Measurements from ENCODE around the gene GABRD.
"Not testable (repeated sequence)": the region's sequence is repeated elsewhere in the genome, so short reads cannot be mapped to it uniquely, and the experiment has no call there.

GABRD gene

DNA sequence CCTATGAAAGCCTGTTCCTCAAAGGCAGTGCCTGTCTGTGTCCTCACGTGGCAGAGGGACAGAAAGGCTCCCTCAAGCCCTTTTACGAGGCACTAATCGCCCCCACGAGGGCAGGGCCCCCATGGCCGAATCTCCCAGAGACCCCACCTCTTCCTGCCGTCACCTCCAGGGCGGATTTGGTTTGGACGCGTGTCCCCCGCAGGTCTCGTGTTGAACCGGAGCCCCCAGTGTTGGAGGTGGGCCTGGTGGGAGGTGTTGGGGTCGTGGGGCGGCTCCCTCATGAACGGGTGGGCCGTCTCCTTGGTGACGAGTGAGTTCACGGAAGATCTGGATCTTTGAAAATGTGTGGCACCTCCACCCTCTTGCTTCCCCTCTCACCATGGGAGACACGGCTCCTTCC, 43.1 kb upstream of the GABRD start:
- Histone ChIP-seq H3K36me3 (ENCODE audit: control insufficient read depth in 5 of 5, insufficient read depth in 5 of 5, low read length in 5 of 5) (no peaks in the 10 kb centered on the region), H3K4me3 (ENCODE audit: low read depth in 1 of 5, low read length in 5 of 5) (no peak overlapping the region), H3K27me3 (ENCODE audit: control insufficient read depth in 5 of 5, insufficient read depth in 4 of 5, low read length in 5 of 5) (peaks cover 0 to 16% (median 10%) of the 10 kb centered on the region in 5 donors), H3K27ac (ENCODE audit: low read depth, low read length) (no peak overlapping the region), H3K4me1 (ENCODE audit: control insufficient read depth in 5 of 5, insufficient read depth in 5 of 5, low read length in 5 of 5) (peaks cover 0 to 2% (median 0%) of the 10 kb centered on the region in 5 donors), H3K9ac (ENCODE audit: low read length in 5 of 5) (no peak overlapping the region), H3K9me3 (ENCODE audit: control insufficient read depth in 5 of 5, low read length in 5 of 5) (peaks cover 0 to 3% (median 0%) of the 10 kb centered on the region in 5 donors)

DNA sequence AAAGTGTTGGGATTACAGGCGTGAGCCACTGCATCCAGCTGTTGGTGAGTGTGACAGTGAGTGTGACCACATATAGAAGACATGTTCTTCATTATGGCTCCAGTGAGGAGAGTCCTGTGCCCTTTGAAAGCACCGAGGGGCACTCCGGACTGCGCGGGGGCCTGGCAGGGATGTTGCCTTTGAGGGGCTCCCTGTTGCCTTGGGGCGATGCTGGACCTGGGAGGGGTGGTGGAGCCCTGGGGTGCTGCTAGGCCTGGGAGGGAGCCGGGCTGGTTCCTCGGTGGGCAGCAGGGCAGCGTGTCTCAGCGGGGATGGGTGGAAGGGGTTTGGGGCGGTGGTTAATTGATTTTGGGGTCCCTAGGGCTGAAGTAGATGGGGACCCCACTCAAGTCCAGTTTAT, 41.0 kb upstream of the GABRD start:
- Histone ChIP-seq H3K9ac (ENCODE audit: low read length in 5 of 5) (no peak overlapping the region), H3K27me3 (ENCODE audit: control insufficient read depth in 5 of 5, insufficient read depth in 4 of 5, low read length in 5 of 5) (peaks cover 0 to 15% (median 5%) of the 10 kb centered on the region in 5 donors), H3K9me3 (ENCODE audit: control insufficient read depth in 5 of 5, low read length in 5 of 5) (no peaks in the 10 kb centered on the region), H3K27ac (ENCODE audit: low read depth, low read length) (no peak overlapping the region), H3K4me1 (ENCODE audit: control insufficient read depth in 5 of 5, insufficient read depth in 5 of 5, low read length in 5 of 5) (peaks cover 0 to 4% (median 0%) of the 10 kb centered on the region in 5 donors), H3K4me3 (ENCODE audit: low read depth in 1 of 5, low read length in 5 of 5) (no peak overlapping the region), H3K36me3 (ENCODE audit: control insufficient read depth in 5 of 5, insufficient read depth in 5 of 5, low read length in 5 of 5) (no peaks in the 10 kb centered on the region)

DNA sequence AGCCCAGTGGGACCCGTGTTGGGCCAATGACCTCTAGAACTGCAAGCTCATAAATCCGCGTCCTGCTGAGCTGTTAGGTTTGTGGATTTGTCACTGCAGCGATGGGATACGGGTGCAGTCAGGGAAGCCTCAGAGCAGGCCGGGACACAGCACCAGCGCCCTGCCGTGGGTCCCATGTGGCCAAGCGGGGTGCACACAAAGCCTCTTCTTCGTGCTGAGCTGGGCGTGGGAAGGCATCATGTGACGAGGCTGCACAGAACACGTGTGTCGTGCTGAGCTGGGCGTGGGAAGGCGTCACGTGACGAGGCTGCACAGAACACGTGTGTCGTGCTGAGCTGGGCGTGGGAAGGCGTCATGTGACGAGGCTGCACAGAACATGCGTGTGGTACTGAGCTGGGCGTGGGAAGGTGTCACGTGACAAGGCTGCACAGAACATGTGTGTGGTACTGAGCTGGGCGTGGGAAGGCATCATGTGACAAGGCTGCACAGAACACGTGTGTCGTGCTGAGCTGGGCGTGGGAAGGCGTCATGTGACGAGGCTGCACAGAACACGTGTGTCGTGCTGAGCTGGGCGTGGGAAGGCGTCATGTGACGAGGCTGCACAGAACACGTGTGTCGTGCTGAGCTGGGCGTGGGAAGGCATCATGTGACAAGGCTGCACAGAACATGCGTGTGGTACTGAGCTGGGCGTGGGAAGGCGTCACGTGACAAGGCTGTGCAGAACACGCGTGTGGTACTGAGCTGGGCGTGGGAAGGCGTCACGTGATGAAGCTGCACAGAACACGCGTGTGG, 40.3 kb upstream of the GABRD start:
- H3K4me1 ChIP-seq (ENCODE audit: control insufficient read depth in 5 of 5, insufficient read depth in 5 of 5, low read length in 5 of 5); H3K27ac ChIP-seq (ENCODE audit: low read depth, low read length); H3K9me3 ChIP-seq (ENCODE audit: control insufficient read depth in 5 of 5, low read length in 5 of 5); H3K4me3 ChIP-seq (ENCODE audit: low read depth in 1 of 5, low read length in 5 of 5); H3K9ac ChIP-seq (ENCODE audit: low read length in 5 of 5); H3K36me3 ChIP-seq (ENCODE audit: control insufficient read depth in 5 of 5, insufficient read depth in 5 of 5, low read length in 5 of 5): not testable (repeated sequence)
- peaks cover 0 to 11% (median 2%) of the 10 kb centered on the region in 5 donors for H3K27me3 ChIP-seq (ENCODE audit: control insufficient read depth in 5 of 5, insufficient read depth in 4 of 5, low read length in 5 of 5)

DNA sequence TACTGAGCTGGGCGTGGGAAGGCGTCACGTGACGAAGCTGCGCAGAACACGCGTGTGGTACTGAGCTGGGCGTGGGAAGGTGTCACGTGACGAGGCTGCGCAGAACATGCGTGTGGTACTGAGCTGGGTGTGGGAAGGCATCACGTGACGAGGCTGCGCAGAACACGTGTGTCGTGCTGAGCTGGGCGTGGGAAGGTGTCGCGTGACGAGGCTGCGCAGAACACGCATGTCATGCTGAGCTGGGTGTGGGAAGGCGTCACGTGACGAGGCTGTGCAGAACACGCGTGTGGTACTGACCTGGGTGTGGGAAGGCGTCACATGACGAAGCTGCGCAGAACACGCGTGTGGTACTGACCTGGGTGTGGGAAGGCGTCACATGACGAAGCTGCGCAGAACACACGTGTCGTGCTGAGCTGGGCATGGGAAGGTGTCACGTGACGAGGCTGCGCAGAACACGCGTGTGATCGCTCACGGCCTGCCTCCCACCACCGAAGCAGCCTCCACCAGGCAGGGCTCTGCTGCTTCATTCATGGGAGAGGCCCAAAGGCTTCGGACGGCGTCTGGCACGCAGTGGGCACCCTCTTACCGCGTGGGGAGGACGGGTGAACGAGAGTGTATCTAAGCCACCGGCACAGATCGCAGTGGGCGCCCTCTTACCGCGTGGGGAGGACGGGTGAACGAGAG, 39.5 kb upstream of the GABRD start:
- Histone ChIP-seq H3K27ac (ENCODE audit: low read depth, low read length) (no peak overlapping the region), H3K36me3 (ENCODE audit: control insufficient read depth in 5 of 5, insufficient read depth in 5 of 5, low read length in 5 of 5) (no peaks in the 10 kb centered on the region), H3K4me3 (ENCODE audit: low read depth in 1 of 5, low read length in 5 of 5) (no peak overlapping the region), H3K9me3 (ENCODE audit: control insufficient read depth in 5 of 5, low read length in 5 of 5) (no peaks in the 10 kb centered on the region), H3K27me3 (ENCODE audit: control insufficient read depth in 5 of 5, insufficient read depth in 4 of 5, low read length in 5 of 5) (peaks cover 0 to 11% (median 2%) of the 10 kb centered on the region in 5 donors), H3K9ac (ENCODE audit: low read length in 5 of 5) (no peak overlapping the region), H3K4me1 (ENCODE audit: control insufficient read depth in 5 of 5, insufficient read depth in 5 of 5, low read length in 5 of 5) (peaks cover 0 to 4% (median 0%) of the 10 kb centered on the region in 5 donors)

DNA sequence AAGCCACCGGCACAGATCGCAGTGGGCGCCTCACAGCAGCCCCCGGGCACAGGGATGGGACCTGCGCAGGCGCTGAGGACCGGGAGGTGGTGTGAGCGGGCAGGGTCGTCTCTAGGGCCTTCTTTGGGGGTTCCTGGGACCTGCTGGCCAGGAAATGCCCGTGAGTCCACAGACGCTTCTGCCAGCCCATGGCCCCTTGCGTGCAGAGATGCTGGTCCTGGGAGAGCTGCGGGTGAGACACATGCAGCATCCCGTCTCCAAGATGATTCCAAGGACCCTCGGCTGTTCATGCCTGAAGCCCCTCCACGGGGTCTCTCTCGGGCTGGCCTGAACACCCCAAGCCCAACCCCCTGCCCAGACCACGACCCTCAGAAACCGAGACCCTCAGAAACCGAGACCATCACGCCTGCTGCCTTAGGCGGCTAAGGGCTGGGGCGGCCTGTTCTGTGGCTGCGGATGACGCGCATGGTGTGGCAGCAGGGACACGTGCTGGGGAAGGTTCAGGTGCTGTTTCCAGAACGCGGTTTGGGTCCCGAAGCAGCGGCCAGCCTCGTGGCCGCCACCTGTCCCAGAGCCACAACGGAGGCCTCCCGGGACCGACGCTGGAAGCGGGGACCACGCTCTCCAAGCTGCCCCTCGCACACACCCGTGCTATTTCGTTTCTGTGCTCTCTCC, 38.5 kb upstream of the GABRD start:
- Histone ChIP-seq H3K4me1 (ENCODE audit: control insufficient read depth in 5 of 5, insufficient read depth in 5 of 5, low read length in 5 of 5) (peaks cover 0 to 4% (median 0%) of the 10 kb centered on the region in 5 donors), H3K27me3 (ENCODE audit: control insufficient read depth in 5 of 5, insufficient read depth in 4 of 5, low read length in 5 of 5) (peaks cover 0 to 7% (median 2%) of the 10 kb centered on the region in 5 donors), H3K36me3 (ENCODE audit: control insufficient read depth in 5 of 5, insufficient read depth in 5 of 5, low read length in 5 of 5) (no peaks in the 10 kb centered on the region), H3K27ac (ENCODE audit: low read depth, low read length) (no peak overlapping the region), H3K9ac (ENCODE audit: low read length in 5 of 5) (no peak overlapping the region), H3K9me3 (ENCODE audit: control insufficient read depth in 5 of 5, low read length in 5 of 5) (no peaks in the 10 kb centered on the region), H3K4me3 (ENCODE audit: low read depth in 1 of 5, low read length in 5 of 5) (no peak overlapping the region)

DNA sequence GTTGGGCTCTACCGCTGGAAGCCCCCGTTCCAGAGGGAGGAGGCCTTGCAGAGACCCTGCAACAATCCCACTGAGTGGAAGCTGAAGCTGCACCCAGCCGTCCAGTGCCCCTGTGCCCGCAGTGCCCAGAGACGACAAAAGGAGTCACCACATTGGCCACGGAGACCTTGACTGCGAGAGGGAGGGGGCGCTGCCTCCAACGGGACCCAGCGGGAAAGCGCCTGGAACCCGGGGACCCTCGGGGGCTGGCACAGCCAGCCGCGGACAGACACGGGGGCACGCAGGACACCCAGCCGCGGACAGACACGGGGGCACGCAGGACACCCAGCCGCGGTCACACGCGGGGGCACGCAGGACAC, 38.0 kb upstream of the GABRD start:
- Histone ChIP-seq H3K27ac (ENCODE audit: low read depth, low read length) (no peak overlapping the region), H3K9me3 (ENCODE audit: control insufficient read depth in 5 of 5, low read length in 5 of 5) (no peaks in the 10 kb centered on the region), H3K36me3 (ENCODE audit: control insufficient read depth in 5 of 5, insufficient read depth in 5 of 5, low read length in 5 of 5) (no peaks in the 10 kb centered on the region), H3K4me1 (ENCODE audit: control insufficient read depth in 5 of 5, insufficient read depth in 5 of 5, low read length in 5 of 5) (peaks cover 0 to 4% (median under 1%) of the 10 kb centered on the region in 5 donors), H3K9ac (ENCODE audit: low read length in 5 of 5) (no peak overlapping the region), H3K4me3 (ENCODE audit: low read depth in 1 of 5, low read length in 5 of 5) (no peak overlapping the region), H3K27me3 (ENCODE audit: control insufficient read depth in 5 of 5, insufficient read depth in 4 of 5, low read length in 5 of 5) (peaks cover 0 to 4% (median 0%) of the 10 kb centered on the region in 5 donors)

DNA sequence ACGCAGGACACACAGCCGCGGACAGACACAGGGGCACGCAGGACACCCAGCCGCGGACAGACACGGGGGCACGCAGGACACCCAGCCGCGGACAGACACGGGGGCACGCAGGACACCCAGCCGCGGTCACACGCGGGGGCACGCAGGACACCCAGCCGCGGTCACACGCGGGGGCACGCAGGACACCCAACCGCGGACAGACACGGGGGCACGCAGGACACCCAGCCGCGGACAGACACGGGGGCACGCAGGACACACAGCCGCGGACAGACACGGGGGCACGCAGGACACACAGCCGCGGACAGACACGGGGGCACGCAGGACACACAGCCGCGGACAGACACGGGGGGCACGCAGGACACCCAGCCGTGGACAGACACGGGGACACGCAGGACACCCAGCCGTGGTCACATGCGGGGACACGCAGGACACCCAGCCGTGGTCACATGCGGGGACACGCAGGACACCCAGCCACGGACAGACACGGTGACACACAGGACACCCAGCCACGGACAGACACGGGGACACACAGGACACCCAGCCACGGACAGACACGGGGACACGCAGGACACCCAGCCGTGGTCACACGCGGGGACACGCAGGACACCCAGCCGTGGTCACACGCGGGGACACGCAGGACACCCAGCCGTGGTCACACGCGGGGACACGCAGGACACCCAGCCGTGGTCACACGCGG, 37.4 kb upstream of the GABRD start:
- not testable (repeated sequence) for H3K9ac ChIP-seq (ENCODE audit: low read length in 5 of 5); H3K36me3 ChIP-seq (ENCODE audit: control insufficient read depth in 5 of 5, insufficient read depth in 5 of 5, low read length in 5 of 5); H3K4me3 ChIP-seq (ENCODE audit: low read depth in 1 of 5, low read length in 5 of 5)

DNA sequence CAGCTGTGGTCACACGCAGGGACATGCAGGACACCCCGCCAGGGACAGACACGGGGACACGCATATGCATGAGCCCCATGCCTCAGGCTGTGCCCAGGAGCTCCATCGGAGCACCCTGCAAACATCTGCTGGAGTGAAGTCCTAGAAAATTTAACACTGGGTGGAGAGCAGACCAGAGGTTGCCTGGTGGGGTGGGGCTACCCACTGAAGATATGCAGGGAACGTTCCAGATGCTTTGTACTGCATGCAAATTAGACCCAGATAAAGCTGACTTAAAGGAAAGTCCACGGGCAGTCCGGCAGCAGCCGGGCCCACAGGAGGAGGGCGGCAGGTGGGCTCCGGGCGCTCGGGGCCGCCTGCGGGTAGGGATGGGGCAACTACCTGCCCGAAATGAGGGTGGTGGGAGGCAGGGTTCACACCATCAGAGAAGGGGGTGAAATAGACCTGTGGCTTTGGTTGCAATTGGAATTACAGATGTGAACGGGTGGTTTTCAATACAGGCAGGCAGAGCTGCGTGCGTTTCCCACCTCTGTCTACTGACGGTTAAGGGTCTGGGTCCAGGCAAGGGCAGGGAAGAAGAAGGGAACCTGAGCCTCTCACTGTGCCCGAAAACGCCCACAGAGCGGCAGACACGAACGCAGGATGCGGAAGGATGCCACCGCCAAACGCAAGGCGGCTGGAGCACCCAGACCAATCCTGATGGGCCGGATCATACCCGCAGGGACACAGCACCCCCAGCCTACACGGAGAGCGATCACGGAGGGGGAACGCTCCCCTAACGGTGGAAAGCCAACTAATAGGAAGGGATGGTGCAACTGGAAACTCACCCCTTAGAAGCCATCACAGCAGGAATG, 36.5 kb upstream of the GABRD start:
- Histone ChIP-seq H3K36me3 (ENCODE audit: control insufficient read depth in 5 of 5, insufficient read depth in 5 of 5, low read length in 5 of 5) (no peaks in the 10 kb centered on the region), H3K4me1 (ENCODE audit: control insufficient read depth in 5 of 5, insufficient read depth in 5 of 5, low read length in 5 of 5) (peaks cover 2 to 14% (median 5%) of the 10 kb centered on the region in 5 donors), H3K27me3 (ENCODE audit: control insufficient read depth in 5 of 5, insufficient read depth in 4 of 5, low read length in 5 of 5) (peaks cover 0 to 8% (median 0%) of the 10 kb centered on the region in 5 donors), H3K9me3 (ENCODE audit: control insufficient read depth in 5 of 5, low read length in 5 of 5) (no peaks in the 10 kb centered on the region), H3K4me3 (ENCODE audit: low read depth in 1 of 5, low read length in 5 of 5) (no peak overlapping the region), H3K27ac (ENCODE audit: low read depth, low read length) (no peak overlapping the region), H3K9ac (ENCODE audit: low read length in 5 of 5) (no peak overlapping the region)

More for the DNA sequence above, 37.4 kb upstream of the GABRD start:
- not testable (repeated sequence) for H3K27ac ChIP-seq (ENCODE audit: low read depth, low read length); H3K4me1 ChIP-seq (ENCODE audit: control insufficient read depth in 5 of 5, insufficient read depth in 5 of 5, low read length in 5 of 5); H3K27me3 ChIP-seq (ENCODE audit: control insufficient read depth in 5 of 5, insufficient read depth in 4 of 5, low read length in 5 of 5); H3K9me3 ChIP-seq (ENCODE audit: control insufficient read depth in 5 of 5, low read length in 5 of 5)

DNA sequence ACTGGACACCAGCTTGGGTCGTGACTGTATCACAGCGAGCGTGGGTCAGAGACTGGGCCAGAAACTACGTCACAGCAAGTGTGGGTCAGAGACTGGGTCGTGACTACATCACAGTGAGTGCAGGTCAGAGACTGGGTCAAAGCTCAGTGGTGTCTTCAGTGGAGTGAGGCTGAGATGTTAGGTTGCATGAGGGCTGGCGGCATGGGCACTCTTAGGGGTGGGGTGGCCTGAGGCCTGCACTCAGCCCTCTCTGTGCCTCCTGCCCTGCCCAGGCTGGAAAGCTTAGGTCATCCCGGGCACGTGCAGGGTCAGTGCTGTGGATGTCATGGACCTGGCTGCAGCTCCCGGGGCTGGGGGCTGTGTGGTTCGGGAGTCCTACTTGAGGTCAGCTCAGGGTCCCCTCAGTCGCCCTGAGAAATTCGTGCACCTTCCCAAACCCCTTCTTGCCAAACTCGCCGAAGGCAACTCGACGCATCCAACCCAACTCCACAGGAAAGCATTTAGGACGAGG, 34.5 kb upstream of the GABRD start:
- H3K9ac ChIP-seq (ENCODE audit: low read length in 5 of 5): no peak overlapping the region
- H3K27ac ChIP-seq (ENCODE audit: low read depth, low read length): no peak overlapping the region
- H3K4me3 ChIP-seq (ENCODE audit: low read depth in 1 of 5, low read length in 5 of 5): no peak overlapping the region
- H3K27me3 ChIP-seq (ENCODE audit: control insufficient read depth in 5 of 5, insufficient read depth in 4 of 5, low read length in 5 of 5): peaks cover 0 to 10% (median 0%) of the 10 kb centered on the region in 5 donors
- H3K36me3 ChIP-seq (ENCODE audit: control insufficient read depth in 5 of 5, insufficient read depth in 5 of 5, low read length in 5 of 5): no peaks in the 10 kb centered on the region
- peaks cover 1 to 26% (median 12%) of the 10 kb centered on the region in 5 donors for H3K4me1 ChIP-seq (ENCODE audit: control insufficient read depth in 5 of 5, insufficient read depth in 5 of 5, low read length in 5 of 5)
- H3K9me3 ChIP-seq (ENCODE audit: control insufficient read depth in 5 of 5, low read length in 5 of 5): no peaks in the 10 kb centered on the region
